Measurements from ENCODE around the gene PER2. TPM values are rescaled to one million over a fixed set of nuclear protein-coding genes. Genes with fewer than 3 reads are reported as not detected.
"Not testable (repeated sequence)": the region's sequence is repeated elsewhere in the genome, so short reads cannot be mapped to it uniquely, and the experiment has no call there.

Gene PER2
- total RNA-seq, 1 donor from 2014 or later, result 11.7 TPM

GRCh38 chr2:238314576-238314975 lies 26.2 kb upstream of the PER2 start:
- no peak overlapping the region for H3K27ac Mint-ChIP-seq
- peaks cover 8% of the 10 kb centered on the region for H3K27me3 Mint-ChIP-seq (ENCODE audit: low read depth)
- H3K9me3 Mint-ChIP-seq, result peaks cover 6% of the 10 kb centered on the region
- H3K4me3 Mint-ChIP-seq, result no peak overlapping the region
- H3K36me3 Mint-ChIP-seq, result no peaks in the 10 kb centered on the region
- TF ChIP-seq, protein P1, sequence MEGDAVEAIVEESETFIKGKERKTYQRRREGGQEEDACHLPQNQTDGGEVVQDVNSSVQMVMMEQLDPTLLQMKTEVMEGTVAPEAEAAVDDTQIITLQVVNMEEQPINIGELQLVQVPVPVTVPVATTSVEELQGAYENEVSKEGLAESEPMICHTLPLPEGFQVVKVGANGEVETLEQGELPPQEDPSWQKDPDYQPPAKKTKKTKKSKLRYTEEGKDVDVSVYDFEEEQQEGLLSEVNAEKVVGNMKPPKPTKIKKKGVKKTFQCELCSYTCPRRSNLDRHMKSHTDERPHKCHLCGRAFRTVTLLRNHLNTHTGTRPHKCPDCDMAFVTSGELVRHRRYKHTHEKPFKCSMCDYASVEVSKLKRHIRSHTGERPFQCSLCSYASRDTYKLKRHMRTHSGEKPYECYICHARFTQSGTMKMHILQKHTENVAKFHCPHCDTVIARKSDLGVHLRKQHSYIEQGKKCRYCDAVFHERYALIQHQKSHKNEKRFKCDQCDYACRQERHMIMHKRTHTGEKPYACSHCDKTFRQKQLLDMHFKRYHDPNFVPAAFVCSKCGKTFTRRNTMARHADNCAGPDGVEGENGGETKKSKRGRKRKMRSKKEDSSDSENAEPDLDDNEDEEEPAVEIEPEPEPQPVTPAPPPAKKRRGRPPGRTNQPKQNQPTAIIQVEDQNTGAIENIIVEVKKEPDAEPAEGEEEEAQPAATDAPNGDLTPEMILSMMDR (IDR thresholded peaks at IDR 0.05; ENCODE audit: unreplicated experiment), result no peak
- H3K4me1 Mint-ChIP-seq, result peaks cover under 1% of the 10 kb centered on the region
- DNase-seq (ENCODE audit: low spot score in 2 of 2, unreplicated experiment in 2 of 2), result no peak

GRCh38 chr2:238313991-238314350 lies 25.6 kb upstream of the PER2 start:
- Mint-ChIP-seq H3K4me3 (no peak overlapping the region), H3K4me1 (no peaks in the 10 kb centered on the region), H3K27ac (no peak overlapping the region), H3K36me3 (no peaks in the 10 kb centered on the region), H3K9me3 (peaks cover 6% of the 10 kb centered on the region), H3K27me3 (ENCODE audit: low read depth) (peaks cover 8% of the 10 kb centered on the region)
- TF ChIP-seq, protein P1 (IDR thresholded peaks at IDR 0.05; ENCODE audit: unreplicated experiment), result no peak
- DNase-seq (ENCODE audit: low spot score in 2 of 2, unreplicated experiment in 2 of 2), result no peak

DNA sequence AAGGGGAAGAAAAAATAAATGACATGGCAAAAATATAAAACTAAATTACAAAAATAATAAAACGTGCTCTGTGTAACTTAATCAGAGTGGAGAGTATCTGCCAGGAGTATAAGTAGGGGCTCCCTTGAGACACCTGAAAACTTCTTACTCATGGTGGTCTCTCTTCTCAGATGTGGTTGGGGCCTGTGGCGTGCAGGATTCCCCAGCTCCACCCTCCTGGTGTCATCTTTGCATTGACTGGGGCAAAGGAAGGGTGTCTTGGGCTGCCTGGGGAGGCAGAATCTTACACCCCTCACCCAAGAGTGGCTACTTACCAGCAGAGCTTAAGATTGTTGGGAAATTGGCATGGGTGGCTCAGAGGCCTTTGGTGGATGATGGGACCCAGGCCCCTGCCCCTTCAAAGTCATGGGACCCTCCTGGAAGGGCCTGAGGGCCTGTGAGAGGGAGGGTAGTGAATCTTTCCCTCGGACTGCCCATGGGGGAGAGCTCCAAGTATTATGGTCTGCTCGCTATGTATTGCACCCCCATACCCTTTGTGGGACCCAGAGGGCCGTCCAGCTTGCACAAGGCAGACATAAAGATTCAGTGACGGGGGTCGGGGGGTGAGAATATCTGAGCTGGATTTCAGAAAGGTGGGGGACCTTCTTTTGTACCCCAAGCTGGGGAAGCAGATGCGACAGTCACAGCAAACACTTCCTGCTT lies 25.0 kb upstream of the PER2 start:
- no peaks in the 10 kb centered on the region for H3K36me3 Mint-ChIP-seq
- no peak overlapping the region for H3K27ac Mint-ChIP-seq
- no peak for DNase-seq (ENCODE audit: low spot score in 2 of 2, unreplicated experiment in 2 of 2)
- H3K9me3 Mint-ChIP-seq, result peaks cover 6% of the 10 kb centered on the region
- no peak overlapping the region for H3K4me3 Mint-ChIP-seq
- TF ChIP-seq, protein P1 (IDR thresholded peaks at IDR 0.05; ENCODE audit: unreplicated experiment), result no peak
- no peaks in the 10 kb centered on the region for H3K4me1 Mint-ChIP-seq
- peaks cover 8% of the 10 kb centered on the region for H3K27me3 Mint-ChIP-seq (ENCODE audit: low read depth)

DNA sequence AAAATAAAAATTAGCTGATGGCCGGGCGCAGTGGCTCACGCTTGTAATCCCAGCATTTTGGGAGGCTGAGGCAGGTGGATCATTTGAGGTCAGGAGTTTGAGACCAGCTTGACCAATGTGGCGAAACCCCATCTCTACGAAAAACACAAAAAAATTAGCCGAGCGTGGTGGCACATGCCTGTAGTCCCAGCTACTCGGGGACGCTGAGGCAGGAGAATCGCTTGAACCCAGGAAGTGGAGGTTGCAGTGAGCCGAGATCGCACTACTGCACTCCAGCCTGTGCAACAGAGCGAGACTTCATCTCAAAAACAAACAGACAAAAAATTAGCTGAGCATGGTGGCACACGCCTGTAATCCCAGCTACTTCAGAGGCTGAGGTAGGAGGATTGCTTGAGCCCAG lies 22.3 kb upstream of the PER2 start:
- DNase-seq (ENCODE audit: low spot score in 2 of 2, unreplicated experiment in 2 of 2); H3K36me3 Mint-ChIP-seq; H3K9me3 Mint-ChIP-seq; H3K4me1 Mint-ChIP-seq; H3K4me3 Mint-ChIP-seq; H3K27ac Mint-ChIP-seq; H3K27me3 Mint-ChIP-seq (ENCODE audit: low read depth): not testable (repeated sequence)

- no peaks in the 10 kb centered on the region for H3K36me3 Mint-ChIP-seq
- DNase-seq (ENCODE audit: low spot score in 2 of 2, unreplicated experiment in 2 of 2), result no peak
- TF ChIP-seq, protein P1 (IDR thresholded peaks at IDR 0.05; ENCODE audit: unreplicated experiment), result no peak
- no peaks in the 10 kb centered on the region for H3K9me3 Mint-ChIP-seq
- H3K4me1 Mint-ChIP-seq, result no peaks in the 10 kb centered on the region
- no peak overlapping the region for H3K27ac Mint-ChIP-seq
- no peak overlapping the region for H3K4me3 Mint-ChIP-seq
- H3K27me3 Mint-ChIP-seq (ENCODE audit: low read depth), result peaks cover 2% of the 10 kb centered on the region
These were observed 19.8 kb upstream of the PER2 start for GRCh38 chr2:238308177-238308576.

- peaks cover 2% of the 10 kb centered on the region for H3K27me3 Mint-ChIP-seq (ENCODE audit: low read depth)
- no peaks in the 10 kb centered on the region for H3K4me1 Mint-ChIP-seq
- H3K4me3 Mint-ChIP-seq, result no peak overlapping the region
- TF ChIP-seq, protein P1 (IDR thresholded peaks at IDR 0.05; ENCODE audit: unreplicated experiment), result no peak
- H3K27ac Mint-ChIP-seq, result no peak overlapping the region
- no peak for DNase-seq (ENCODE audit: low spot score in 2 of 2, unreplicated experiment in 2 of 2)
- H3K9me3 Mint-ChIP-seq, result no peaks in the 10 kb centered on the region
- H3K36me3 Mint-ChIP-seq, result no peaks in the 10 kb centered on the region
These were observed 18.2 kb upstream of the PER2 start for GRCh38 chr2:238306672-238306998.

All from mesothelial cell of epicardium (in vitro differentiated cells).